GM12872 (cell line): Measurements from ENCODE around the gene C3orf80.

ENCODE experiments used
- TF ChIP-seq, protein P1 (sequence below): IDR thresholded peaks from 3 replicates; pipeline ENCODE4 v1.5.1; 2011; ENCODE audit warnings: low read depth, mild to moderate bottlenecking, low read length, moderate library complexity; ENCODE audit not compliant: insufficient read depth

Gene C3orf80

DNA sequence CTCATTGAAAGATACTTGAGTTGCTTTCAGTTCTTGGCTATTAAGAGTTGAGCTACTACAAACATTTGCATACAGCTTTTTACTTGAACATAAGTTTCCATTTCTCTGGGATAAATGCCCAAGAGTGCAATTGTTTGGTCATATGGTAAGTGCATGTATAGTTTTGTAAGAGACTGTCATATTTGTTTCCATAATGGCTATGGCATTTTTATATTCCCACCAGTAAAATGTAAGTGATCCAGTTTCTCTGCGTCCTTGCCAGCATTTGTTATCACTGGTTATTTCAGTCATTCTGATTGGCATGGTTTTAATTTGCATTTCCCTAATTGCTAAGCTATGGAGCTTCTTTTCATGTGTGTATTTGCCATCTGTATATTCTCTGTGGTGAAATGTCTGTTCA is 22.5 kb downstream of the C3orf80 start:
- TF ChIP-seq, protein P1, sequence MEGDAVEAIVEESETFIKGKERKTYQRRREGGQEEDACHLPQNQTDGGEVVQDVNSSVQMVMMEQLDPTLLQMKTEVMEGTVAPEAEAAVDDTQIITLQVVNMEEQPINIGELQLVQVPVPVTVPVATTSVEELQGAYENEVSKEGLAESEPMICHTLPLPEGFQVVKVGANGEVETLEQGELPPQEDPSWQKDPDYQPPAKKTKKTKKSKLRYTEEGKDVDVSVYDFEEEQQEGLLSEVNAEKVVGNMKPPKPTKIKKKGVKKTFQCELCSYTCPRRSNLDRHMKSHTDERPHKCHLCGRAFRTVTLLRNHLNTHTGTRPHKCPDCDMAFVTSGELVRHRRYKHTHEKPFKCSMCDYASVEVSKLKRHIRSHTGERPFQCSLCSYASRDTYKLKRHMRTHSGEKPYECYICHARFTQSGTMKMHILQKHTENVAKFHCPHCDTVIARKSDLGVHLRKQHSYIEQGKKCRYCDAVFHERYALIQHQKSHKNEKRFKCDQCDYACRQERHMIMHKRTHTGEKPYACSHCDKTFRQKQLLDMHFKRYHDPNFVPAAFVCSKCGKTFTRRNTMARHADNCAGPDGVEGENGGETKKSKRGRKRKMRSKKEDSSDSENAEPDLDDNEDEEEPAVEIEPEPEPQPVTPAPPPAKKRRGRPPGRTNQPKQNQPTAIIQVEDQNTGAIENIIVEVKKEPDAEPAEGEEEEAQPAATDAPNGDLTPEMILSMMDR: no peak

GRCh38 chr3:160253298-160253697 is 28.1 kb downstream of the C3orf80 start:
- TF ChIP-seq, protein P1: no peak

GRCh38 chr3:160257606-160258005 is 32.4 kb downstream of the C3orf80 start:
- TF ChIP-seq, protein P1: no peak

GRCh38 chr3:160259589-160259988 is 34.4 kb downstream of the C3orf80 start:
- TF ChIP-seq, protein P1: no peak

GRCh38 chr3:160260587-160261270 is 35.5 kb downstream of the C3orf80 start:
- TF ChIP-seq, protein P1: no peak

DNA sequence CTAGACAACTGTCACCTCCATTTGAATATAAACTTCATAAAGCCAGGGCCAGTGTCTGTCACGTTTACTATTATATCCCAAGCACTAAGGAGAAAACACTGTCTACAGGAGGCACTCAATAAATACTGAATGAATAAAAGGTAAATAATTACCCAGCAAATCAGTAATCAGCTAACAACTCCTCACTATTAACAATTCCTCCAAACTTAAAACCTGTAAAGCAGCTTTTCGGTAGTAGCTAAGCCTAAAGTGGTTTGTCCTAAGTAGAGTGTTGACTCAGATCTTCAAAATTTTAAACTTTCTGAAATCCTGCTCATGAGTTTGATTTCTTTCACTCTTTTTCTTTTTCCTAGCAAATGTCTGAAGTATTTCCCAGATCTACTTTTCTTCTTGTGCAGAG is 39.9 kb downstream of the C3orf80 start:
- TF ChIP-seq, protein P1: no peak
